Spinal cord (tissue), 10 donors: ENCODE data around the gene KCNC3. TPM values are rescaled to one million over a fixed set of nuclear protein-coding genes. Genes with fewer than 3 reads are reported as not detected.

Source experiments
- DNase-seq, 6 donors: peaks; one replicate each; pipeline versions ENCODE4 v3.0.0 to v3.0.0-alpha.2; 2013 to 2015; ENCODE audit warnings: low spot score in 6 of 6, low read depth in 4 of 6
- H3K27ac ChIP-seq: one replicate; pipeline ENCODE4 v1.5.1; 2013; ENCODE audit warnings: low read depth, low read length, control low read depth
- H3K27me3 ChIP-seq: one replicate; pipeline ENCODE4 v1.6.1; 2013; ENCODE audit warnings: low read length; ENCODE audit not compliant: control insufficient read depth, insufficient read depth
- H3K36me3 ChIP-seq: one replicate; pipeline ENCODE4 v1.6.1; 2013; ENCODE audit warnings: low read length; ENCODE audit not compliant: control insufficient read depth, insufficient read depth
- H3K4me1 ChIP-seq: one replicate; pipeline ENCODE4 v1.6.1; 2013; ENCODE audit warnings: low read length; ENCODE audit not compliant: control insufficient read depth, insufficient read depth
- H3K4me3 ChIP-seq: one replicate; pipeline ENCODE4 v1.5.1; 2013; ENCODE audit warnings: low read depth, low read length, control low read depth
- H3K9me3 ChIP-seq: one replicate; pipeline ENCODE4 v1.6.1; 2013; ENCODE audit warnings: low read length; ENCODE audit not compliant: control insufficient read depth, insufficient read depth
- WGBS: methylation state at CpG from one replicate; pipeline ENCODE4 v1.1.5; 2013; ENCODE audit warnings: missing lambda C conversion rate; ENCODE audit not compliant: insufficient coverage; 5-methylcytosine and 5-hydroxymethylcytosine counted together
- polyA plus RNA-seq, 2 donors: library from polyadenylated mRNA; unstranded; fragments of 120-200 nt; gene quantifications; one replicate each; pipeline ENCODE4 v1.2.1, GENCODE V29; 2013; ENCODE audit not compliant: insufficient read length in 2 of 2
- total RNA-seq, 2 donors: library from RNA; depleted of rRNA in 1 of 2; stranded (reverse); fragments of 120-200 nt in 1 of 2; fragments of >200 nt in 1 of 2; gene quantifications; one replicate each; pipeline versions ENCODE4 v1.2.3 to v1.2.4, GENCODE V29; 2013 to 2014
- donor health status: healthy.

KCNC3 gene
- total and polyA plus RNA-seq, 4 donors, result 4.5 to 48.3 (median 20.6) TPM

DNA sequence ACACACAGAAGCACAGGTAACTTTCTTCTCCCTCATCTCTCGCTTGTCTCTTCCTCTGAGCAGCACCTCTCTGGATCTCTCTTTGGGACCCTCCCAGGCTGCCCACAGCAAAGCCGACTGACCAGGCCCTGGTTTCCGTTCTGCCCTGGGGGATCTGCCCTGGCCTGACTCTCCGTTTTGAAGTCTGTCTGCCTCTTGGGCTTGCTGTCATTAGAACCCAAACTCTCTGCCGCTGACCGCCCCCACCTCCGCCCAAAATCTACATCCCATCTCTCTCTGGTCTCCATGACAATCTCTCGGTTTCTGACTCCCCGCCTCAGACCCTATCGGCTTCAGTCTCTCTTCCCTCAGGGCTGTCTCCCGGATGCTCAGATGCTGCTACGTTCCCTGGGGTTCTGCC is 6.9 kb downstream of the KCNC3 start:
- H3K4me1 ChIP-seq, result peaks cover 28% of the 10 kb centered on the region

DNA sequence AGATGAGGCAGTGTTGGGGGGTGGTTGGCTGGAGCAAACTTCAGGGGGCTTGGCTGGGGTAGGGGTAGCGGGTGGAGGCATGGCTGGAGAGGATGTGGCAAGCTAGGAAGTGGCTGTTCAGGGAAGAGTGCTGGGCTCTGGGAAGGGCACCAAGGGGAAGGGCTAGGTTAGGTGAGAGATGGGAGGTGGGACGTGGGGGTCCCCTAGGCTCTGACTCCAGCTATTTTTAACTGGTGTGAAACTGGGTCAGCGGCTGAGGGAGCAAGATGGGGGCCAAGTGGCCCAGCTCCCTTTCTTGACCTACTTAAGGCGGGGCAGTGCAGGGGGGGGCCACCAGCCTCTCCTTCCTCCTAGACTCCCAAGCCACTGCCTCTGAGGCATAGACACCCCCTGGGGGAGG is 7.3 kb downstream of the KCNC3 start:
- no peak overlapping the region for H3K27ac ChIP-seq
- 83% methylated on average over 3 of the region's 4 CpGs for WGBS
- H3K4me1 ChIP-seq, result peaks cover 28% of the 10 kb centered on the region
- peaks cover 10% of the 10 kb centered on the region for H3K27me3 ChIP-seq
- H3K9me3 ChIP-seq, result no peaks in the 10 kb centered on the region
- H3K4me3 ChIP-seq, result no peak overlapping the region
- H3K36me3 ChIP-seq, result peaks cover 53% of the 10 kb centered on the region
- no peak for DNase-seq

More for the DNA sequence above, 6.9 kb downstream of the KCNC3 start:
- Histone ChIP-seq H3K27me3 (peaks cover 14% of the 10 kb centered on the region), H3K27ac (no peak overlapping the region), H3K4me3 (no peak overlapping the region), H3K36me3 (peaks cover 50% of the 10 kb centered on the region), H3K9me3 (no peaks in the 10 kb centered on the region)
- WGBS, result 78% methylated on average over 12 of the region's 12 CpGs
- DNase-seq, result no peak

DNA sequence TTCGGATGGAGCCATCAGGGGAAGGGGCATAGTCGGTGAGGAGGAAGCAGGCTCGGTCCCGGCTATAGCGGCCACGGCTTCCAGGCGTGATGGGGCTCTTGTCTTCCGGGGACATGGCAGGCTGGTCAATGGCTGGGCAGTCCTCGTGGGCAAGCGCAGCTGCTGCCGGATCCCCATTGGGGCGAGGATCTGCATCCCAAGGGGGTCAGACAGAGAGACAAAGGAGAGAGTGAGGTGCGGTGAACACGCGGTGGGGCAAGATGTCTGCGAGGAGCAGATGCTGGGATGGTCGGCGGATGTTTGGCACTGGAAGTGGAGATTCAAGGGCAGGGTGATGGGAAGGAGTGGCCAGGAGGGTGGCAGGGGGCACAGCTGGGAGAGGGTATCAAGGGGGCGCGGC is 8.6 kb downstream of the KCNC3 start:
- Histone ChIP-seq H3K36me3 (peaks cover 53% of the 10 kb centered on the region), H3K27me3 (peaks cover 3% of the 10 kb centered on the region), H3K4me3 (no peak overlapping the region), H3K4me1 (peaks cover 28% of the 10 kb centered on the region), H3K27ac (no peak overlapping the region), H3K9me3 (no peaks in the 10 kb centered on the region)
- DNase-seq, result no peak
- 80% methylated on average over 20 of the region's 20 CpGs for WGBS

DNA sequence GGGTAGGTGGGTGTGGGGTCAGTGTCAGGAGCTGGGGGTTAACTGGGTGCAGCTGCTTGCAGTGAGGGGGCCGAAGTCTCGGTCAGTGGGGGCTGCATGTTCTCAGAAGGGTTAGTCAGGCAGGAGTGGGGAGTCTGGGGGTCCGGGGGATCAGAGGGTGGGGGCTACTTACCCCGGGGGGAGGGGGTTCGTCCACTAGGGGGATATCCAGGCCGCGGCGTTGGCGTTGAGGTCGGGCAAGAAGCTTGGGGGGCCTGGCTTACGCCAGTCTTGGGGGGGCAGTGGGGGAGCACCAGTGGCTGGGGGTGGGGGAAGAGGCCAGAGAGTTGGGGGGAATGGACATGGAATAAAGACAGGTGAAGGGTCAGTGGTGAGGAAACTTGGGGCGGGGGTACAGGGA is 9.1 kb downstream of the KCNC3 start:
- H3K4me1 ChIP-seq, result peaks cover 28% of the 10 kb centered on the region
- H3K4me3 ChIP-seq, result no peak overlapping the region
- DNase-seq, result no peak
- no peak overlapping the region for H3K27ac ChIP-seq
- 100% methylated on average over 2 of the region's 12 CpGs for WGBS
- no peaks in the 10 kb centered on the region for H3K9me3 ChIP-seq
- peaks cover 53% of the 10 kb centered on the region for H3K36me3 ChIP-seq
- peaks cover 6% of the 10 kb centered on the region for H3K27me3 ChIP-seq

DNA sequence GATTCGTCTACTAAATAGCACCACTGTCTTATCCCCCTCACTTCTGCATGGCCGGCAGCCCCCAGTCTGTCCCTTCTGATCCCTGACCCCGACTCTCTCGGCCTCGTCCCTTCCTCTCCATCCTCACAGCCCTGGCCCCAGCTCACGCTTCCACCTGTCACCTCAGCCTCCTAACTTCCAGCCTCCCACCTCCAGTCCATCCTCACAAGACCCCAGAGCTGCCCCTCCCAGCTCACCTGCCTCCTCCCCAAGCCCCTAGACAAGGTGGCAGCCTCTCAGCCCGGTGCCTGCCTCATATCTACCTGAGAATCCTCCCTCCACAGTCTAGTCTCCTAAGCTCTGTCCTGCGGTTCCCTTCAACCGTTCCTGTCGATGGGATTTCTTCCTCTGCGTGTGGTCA is 10.0 kb downstream of the KCNC3 start:
- peaks cover 27% of the 10 kb centered on the region for H3K4me1 ChIP-seq
- H3K27ac ChIP-seq, result no peak overlapping the region
- peaks cover 14% of the 10 kb centered on the region for H3K27me3 ChIP-seq
- peaks cover 51% of the 10 kb centered on the region for H3K36me3 ChIP-seq
- DNase-seq, result no peak
- WGBS, result 90% methylated on average over 10 of the region's 11 CpGs
- H3K9me3 ChIP-seq, result no peaks in the 10 kb centered on the region
- H3K4me3 ChIP-seq, result no peak overlapping the region

DNA sequence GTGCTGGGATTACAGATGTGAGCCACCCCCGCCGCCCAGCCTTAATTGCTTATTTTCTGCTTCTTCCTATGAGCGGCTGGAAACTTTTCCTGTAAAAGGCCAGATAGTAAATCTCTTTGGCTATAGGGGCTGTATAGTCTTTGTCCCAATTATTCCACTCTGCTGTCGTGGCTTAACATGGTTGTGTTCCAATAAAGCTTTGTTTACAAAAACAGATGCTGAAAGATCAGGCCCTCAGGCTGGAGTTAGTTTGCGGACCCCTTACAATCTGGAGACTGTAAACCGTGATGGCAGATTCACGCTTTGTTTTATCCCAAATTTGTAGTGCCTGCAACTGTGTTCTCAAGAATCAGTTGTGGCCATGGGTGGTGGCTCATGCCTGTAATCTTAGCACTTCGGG is 10.7 kb downstream of the KCNC3 start:
- 86% methylated on average over 5 of the region's 8 CpGs for WGBS
- Histone ChIP-seq H3K9me3 (no peaks in the 10 kb centered on the region), H3K36me3 (peaks cover 43% of the 10 kb centered on the region), H3K27ac (no peak overlapping the region), H3K4me1 (peaks cover 30% of the 10 kb centered on the region), H3K4me3 (no peak overlapping the region), H3K27me3 (peaks cover 20% of the 10 kb centered on the region)
- DNase-seq, result no peak

DNA sequence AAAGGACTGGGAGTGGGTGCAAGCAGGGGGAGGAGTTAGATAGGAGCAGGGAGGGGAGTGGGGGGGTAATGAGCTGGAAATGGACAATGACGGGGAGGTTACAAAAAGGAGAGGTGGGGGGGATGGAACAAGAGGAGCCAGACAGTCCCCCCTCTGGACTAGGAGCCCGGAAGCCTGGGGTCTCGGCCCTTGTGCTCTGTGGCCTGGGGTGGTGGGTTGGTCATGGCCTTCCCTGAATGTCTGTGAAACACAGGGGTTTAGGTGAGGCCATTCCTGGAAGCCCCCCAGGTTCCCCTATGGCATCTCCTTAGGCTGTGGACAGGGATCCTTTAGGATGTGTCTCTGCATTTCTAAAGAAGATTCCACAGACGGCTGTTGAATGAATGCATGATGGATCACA is 12.1 kb downstream of the KCNC3 start:
- no peaks in the 10 kb centered on the region for H3K9me3 ChIP-seq
- H3K27ac ChIP-seq, result no peak overlapping the region
- peaks cover 33% of the 10 kb centered on the region for H3K27me3 ChIP-seq
- no peak overlapping the region for H3K4me3 ChIP-seq
- H3K36me3 ChIP-seq, result peaks cover 30% of the 10 kb centered on the region
- DNase-seq, result no peak
- WGBS, result 79% methylated on average over 3 of the region's 4 CpGs
- H3K4me1 ChIP-seq, result peaks cover 38% of the 10 kb centered on the region

DNA sequence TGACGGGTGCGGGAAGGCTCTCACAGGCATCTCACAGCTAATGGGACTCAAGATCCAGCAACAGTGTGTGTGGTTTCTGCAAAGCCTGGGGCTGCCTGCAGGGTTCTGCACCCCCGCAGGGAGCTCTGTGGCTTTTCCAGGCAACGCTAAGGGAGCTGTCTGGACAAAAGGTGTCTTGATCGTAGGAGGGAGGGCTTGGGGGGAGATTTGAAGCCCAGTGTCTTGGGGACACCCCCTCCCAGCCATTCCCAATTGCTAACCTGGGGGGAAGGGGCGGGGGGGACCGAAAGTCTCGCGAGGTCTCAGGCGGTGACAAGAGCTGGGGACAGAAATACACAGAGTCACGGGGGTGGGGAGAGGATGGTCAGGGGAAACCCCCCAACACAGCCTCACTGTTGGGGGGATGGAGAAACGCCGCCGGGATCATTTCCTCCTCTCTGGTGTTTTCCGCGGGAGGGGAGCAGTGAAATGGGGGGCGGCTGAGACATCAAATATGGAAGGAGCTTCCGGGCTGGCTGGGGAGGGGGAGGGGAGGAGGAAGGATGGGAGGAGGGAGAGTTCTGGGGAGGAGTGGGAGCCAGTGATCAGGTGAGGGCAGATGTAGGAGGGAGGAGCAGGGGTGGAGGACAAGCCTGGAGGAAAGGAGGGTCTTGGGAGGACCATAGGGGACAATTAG is 13.3 kb downstream of the KCNC3 start:
- WGBS, result 3% methylated on average over 4 of the region's 18 CpGs
- DNase-seq, result peak in 3 of 6 donors; percentile 46 to 96 (median 87)
- H3K27me3 ChIP-seq, result peaks cover 34% of the 10 kb centered on the region
- H3K4me1 ChIP-seq, result peaks cover 45% of the 10 kb centered on the region
- H3K27ac ChIP-seq, result peak overlapping the region; percentile 67
- peaks cover 24% of the 10 kb centered on the region for H3K36me3 ChIP-seq
- no peaks in the 10 kb centered on the region for H3K9me3 ChIP-seq
- H3K4me3 ChIP-seq, result peak overlapping the region; percentile 31

DNA sequence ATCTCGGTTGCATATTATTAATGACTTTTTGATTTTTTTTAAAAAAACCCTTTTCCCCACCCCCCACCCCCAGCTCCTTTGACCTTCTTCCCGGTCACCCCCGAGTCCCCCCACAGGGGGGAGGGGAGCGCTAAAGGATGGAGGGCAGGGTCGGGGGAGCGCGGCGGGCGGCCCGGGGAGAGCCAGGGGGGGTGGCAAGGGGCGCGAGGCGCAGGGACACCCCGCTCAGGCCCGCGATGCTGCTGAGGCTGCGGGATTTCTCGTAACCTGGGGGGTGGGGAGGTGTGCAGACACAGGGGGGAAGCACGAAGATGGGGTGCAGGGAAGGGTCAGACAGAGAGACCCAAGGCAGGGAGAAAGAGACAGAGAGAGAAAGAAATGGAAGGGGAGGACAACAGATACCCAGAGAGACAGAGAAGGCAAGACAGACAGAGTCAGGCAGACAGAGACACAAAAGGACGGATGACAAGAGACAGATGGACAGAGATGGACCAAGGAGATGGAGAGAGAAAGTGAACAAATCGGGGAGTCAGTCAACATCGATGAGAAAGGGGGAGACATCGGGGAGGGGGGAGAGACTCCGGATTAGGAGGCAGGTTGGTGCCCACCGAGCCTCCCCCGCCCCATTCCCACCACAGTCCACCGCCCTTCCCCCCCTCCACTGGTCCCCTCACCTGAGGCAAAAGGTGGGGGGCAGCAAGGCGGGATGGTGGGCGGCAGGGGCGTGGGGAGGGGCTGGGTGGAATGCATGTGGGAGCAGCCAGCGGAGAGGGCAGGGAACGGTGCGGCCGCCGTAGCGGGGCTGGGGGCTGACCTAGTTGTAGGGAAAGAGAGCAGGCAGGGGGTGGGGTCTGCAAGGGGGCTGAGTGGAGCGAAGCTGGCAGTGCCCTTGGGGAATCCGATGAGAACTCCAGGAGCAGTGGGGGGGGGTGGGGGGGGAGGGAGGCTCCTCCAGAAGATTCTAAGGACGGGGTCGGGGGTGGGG is 14.2 kb downstream of the KCNC3 start:
- peaks cover 45% of the 10 kb centered on the region for H3K4me1 ChIP-seq
- DNase-seq, result peak in 2 of 6 donors; percentile 21 to 88
- no peak overlapping the region for H3K27ac ChIP-seq
- peaks cover 34% of the 10 kb centered on the region for H3K27me3 ChIP-seq
- H3K4me3 ChIP-seq, result no peak overlapping the region
- peaks cover 17% of the 10 kb centered on the region for H3K36me3 ChIP-seq
- H3K9me3 ChIP-seq, result no peaks in the 10 kb centered on the region
- under 1% methylated on average over 25 of the region's 40 CpGs for WGBS
